GM20000 (cell line): ENCODE results near the gene UBALD1.

Experiments
- DNase-seq: peaks from one replicate; pipeline ENCODE4 v3.0.0; 2012; ENCODE audit warnings: low spot score
- CTCF ChIP-seq: IDR thresholded peaks from 2 replicates; pipeline ENCODE4 v1.5.1; 2012; ENCODE audit warnings: mild to moderate bottlenecking, control low read depth; ENCODE audit errors: extremely low read depth, missing control alignments

UBALD1 gene

GRCh38 chr16:4561596-4561995, 53.1 kb downstream of the UBALD1 start:
- no peak for TF ChIP-seq CTCF
- no peak for DNase-seq
